ENCODE data around the gene RAB6B. TPM values are rescaled to one million over a fixed set of nuclear protein-coding genes. Genes with fewer than 3 reads are reported as not detected.

The RAB6B gene
- total RNA-seq, 1 experiment from 2014 or later, result 0.52 TPM

DNA sequence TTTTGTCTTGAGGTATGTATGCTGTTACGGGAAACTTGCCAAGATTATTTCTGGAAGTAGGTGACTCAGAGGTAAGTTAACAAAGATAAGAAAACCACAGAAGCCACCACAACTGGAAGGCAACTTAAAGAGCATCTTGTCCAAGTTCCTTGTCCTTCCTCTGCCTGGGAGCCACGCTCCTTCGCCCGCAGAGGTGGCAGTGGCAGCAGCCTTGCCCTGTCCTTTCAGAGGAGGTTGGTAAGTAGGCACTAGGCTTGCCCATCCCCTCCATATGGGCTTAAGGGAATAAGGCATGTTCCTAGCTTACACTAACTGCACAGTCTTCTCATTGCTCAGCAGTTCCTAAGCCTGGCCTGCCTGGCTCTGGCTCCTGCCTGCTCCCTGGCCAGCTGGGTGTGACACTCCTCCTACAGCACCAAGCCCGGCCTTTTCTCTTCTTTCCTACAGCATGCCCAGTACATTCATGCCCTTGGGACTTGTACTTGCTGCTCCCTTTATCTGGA is 48.0 kb upstream of the RAB6B start:
- CTCF ChIA-PET, result interaction anchor here (0.6 kb wide), 1 partner anchor 11 kb away, joined by 7 read pairs; no protein-coding TSS in a partner anchor
- Histone ChIP-seq H3K4me1 (replicated peaks; ENCODE audit: insufficient read depth) (peaks cover 30% of the 10 kb centered on the region), H3K4me3 (no peak overlapping the region), H3F3A (ENCODE audit: insufficient read depth, low read depth) (peaks cover 23% of the 10 kb centered on the region), H4K20me1 (ENCODE audit: insufficient read depth) (peaks cover 37% of the 10 kb centered on the region), H3K27ac (no peak overlapping the region), H2AFZ (no peak overlapping the region), H3K9me2 (ENCODE audit: insufficient read depth) (no peaks in the 10 kb centered on the region), H3K79me2 (ENCODE audit: low read depth) (no peaks in the 10 kb centered on the region), H3K27me3 (ENCODE audit: insufficient read depth, low read depth) (peaks cover 62% of the 10 kb centered on the region), H3K4me2 (peak overlapping the region; percentile 41), H3K36me3 (ENCODE audit: low read depth) (no peaks in the 10 kb centered on the region), H3K9me3 (ENCODE audit: insufficient read depth, low read depth) (no peaks in the 10 kb centered on the region)
- POLR2A ChIA-PET (ENCODE audit: unreplicated experiment), result no interaction called here
- intact Hi-C loops (cut with micrococcal nuclease; ENCODE audit: unreplicated experiment), result loop anchor here (1.0 to 10.0 kb wide), 2 partner anchors 65 to 279 kb away; partner anchors contain the start of gene TOPBP1
- TF ChIP-seq, protein P1, sequence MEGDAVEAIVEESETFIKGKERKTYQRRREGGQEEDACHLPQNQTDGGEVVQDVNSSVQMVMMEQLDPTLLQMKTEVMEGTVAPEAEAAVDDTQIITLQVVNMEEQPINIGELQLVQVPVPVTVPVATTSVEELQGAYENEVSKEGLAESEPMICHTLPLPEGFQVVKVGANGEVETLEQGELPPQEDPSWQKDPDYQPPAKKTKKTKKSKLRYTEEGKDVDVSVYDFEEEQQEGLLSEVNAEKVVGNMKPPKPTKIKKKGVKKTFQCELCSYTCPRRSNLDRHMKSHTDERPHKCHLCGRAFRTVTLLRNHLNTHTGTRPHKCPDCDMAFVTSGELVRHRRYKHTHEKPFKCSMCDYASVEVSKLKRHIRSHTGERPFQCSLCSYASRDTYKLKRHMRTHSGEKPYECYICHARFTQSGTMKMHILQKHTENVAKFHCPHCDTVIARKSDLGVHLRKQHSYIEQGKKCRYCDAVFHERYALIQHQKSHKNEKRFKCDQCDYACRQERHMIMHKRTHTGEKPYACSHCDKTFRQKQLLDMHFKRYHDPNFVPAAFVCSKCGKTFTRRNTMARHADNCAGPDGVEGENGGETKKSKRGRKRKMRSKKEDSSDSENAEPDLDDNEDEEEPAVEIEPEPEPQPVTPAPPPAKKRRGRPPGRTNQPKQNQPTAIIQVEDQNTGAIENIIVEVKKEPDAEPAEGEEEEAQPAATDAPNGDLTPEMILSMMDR (conservative IDR thresholded peaks at IDR 0.05), result no peak
- TF ChIP-seq EZH2 (IDR thresholded peaks at IDR 0.05; ENCODE audit: low read depth), result no peak
- BruUV-seq (replicated peaks), result no TSS peak
- DNase-seq, result peak; percentile 78 to 92

DNA sequence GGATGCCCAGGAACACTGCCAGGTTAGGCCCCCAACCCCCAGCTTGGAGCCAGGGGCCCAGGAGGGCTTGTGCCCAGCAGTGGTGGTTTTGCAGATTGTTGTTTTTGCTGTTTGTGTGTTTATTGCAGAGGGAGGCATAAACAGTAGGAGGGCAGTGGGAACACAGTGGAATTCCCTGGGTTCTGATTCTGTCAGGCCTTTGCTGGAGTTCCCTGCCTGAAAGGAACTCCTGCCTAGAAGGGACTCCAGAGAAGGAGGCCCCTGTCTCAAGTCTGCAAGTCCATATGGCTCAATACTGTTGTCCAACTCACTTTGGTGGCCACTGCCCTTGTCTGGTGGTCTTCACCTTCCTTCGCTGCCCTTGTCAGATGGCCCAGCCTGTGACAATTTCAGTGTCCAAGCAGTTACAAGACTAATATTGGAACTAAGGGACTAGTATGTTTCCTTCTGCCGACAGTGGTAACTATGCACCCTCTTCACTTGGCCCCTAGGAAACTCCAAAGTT is 47.4 kb upstream of the RAB6B start:
- Histone ChIP-seq H3K27ac (no peak overlapping the region), H3K9me3 (ENCODE audit: insufficient read depth, low read depth) (no peaks in the 10 kb centered on the region), H3K79me2 (ENCODE audit: low read depth) (no peaks in the 10 kb centered on the region), H3K36me3 (ENCODE audit: low read depth) (no peaks in the 10 kb centered on the region), H4K20me1 (ENCODE audit: insufficient read depth) (peaks cover 39% of the 10 kb centered on the region), H3F3A (ENCODE audit: insufficient read depth, low read depth) (peaks cover 23% of the 10 kb centered on the region), H3K4me3 (no peak overlapping the region), H3K4me2 (peak overlapping the region; percentile 41), H3K9me2 (ENCODE audit: insufficient read depth) (no peaks in the 10 kb centered on the region), H2AFZ (no peak overlapping the region), H3K27me3 (ENCODE audit: insufficient read depth, low read depth) (peaks cover 62% of the 10 kb centered on the region), H3K4me1 (replicated peaks; ENCODE audit: insufficient read depth) (peaks cover 30% of the 10 kb centered on the region)
- intact Hi-C loops (cut with micrococcal nuclease; ENCODE audit: unreplicated experiment), result loop anchor here (1.0 to 10.0 kb wide), 2 partner anchors 65 to 278 kb away; partner anchors contain the start of gene TOPBP1
- DNase-seq, result no peak
- no peak for TF ChIP-seq EZH2 (IDR thresholded peaks at IDR 0.05; ENCODE audit: low read depth)
- TF ChIP-seq, protein P1 (conservative IDR thresholded peaks at IDR 0.05), result no peak
- ChIA-PET CTCF (interaction anchor here (0.6 kb wide), 1 partner anchor 11 kb away, joined by 7 read pairs; no protein-coding TSS in a partner anchor), POLR2A (ENCODE audit: unreplicated experiment) (no interaction called here)
- BruUV-seq (replicated peaks), result no TSS peak

DNA sequence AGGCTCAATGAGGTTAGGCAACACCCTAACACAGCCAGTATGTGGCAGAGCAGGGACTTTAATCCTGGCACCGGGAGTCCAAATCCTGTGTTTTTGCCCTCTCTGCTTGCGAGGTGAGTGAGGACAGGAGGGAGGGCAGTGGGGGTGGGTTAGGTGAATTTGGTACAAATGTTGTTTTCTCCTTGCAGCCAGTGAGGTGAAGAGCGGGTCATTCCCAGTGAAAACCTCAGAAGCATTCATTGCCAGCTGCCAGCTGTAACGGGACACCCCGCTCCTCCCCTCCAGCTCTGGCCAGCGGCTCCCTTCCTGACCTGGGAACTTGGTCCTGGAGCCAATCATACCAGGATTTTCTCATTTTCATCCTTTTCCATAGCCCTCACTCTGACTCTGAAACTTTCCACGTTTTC is 45.7 kb upstream of the RAB6B start:
- intact Hi-C loops (cut with micrococcal nuclease; ENCODE audit: unreplicated experiment), result loop anchor here (10.0 kb wide), 1 partner anchor 277 kb away; the partner anchor contains the start of gene TOPBP1
- TF ChIP-seq EZH2 (IDR thresholded peaks at IDR 0.05; ENCODE audit: low read depth), result no peak
- TF ChIP-seq, protein P1 (conservative IDR thresholded peaks at IDR 0.05), result no peak
- no peak for DNase-seq
- peaks cover 23% of the 10 kb centered on the region for H3F3A ChIP-seq (ENCODE audit: insufficient read depth, low read depth)
- no peaks in the 10 kb centered on the region for H3K79me2 ChIP-seq (ENCODE audit: low read depth)
- peaks cover 30% of the 10 kb centered on the region for H3K4me1 ChIP-seq (replicated peaks; ENCODE audit: insufficient read depth)
- ChIA-PET POLR2A (ENCODE audit: unreplicated experiment) (interaction anchor here (0.6 kb wide), 1 partner anchor 209 kb away, joined by 4 read pairs; no protein-coding TSS in a partner anchor), CTCF (no interaction called here)
- peaks cover 61% of the 10 kb centered on the region for H3K27me3 ChIP-seq (ENCODE audit: insufficient read depth, low read depth)
- peaks cover 33% of the 10 kb centered on the region for H4K20me1 ChIP-seq (ENCODE audit: insufficient read depth)
- H2AFZ ChIP-seq, result no peak overlapping the region
- no peak overlapping the region for H3K27ac ChIP-seq
- H3K9me2 ChIP-seq (ENCODE audit: insufficient read depth), result no peaks in the 10 kb centered on the region
- H3K9me3 ChIP-seq (ENCODE audit: insufficient read depth, low read depth), result no peaks in the 10 kb centered on the region
- BruUV-seq (replicated peaks), result no TSS peak
- no peak overlapping the region for H3K4me2 ChIP-seq
- no peak overlapping the region for H3K4me3 ChIP-seq
- no peaks in the 10 kb centered on the region for H3K36me3 ChIP-seq (ENCODE audit: low read depth)

All from PC-9 (cell line).